ENCODE data around the gene PAPOLG.
A peak's percentile ranks its signal among the peaks of the same experiment; 100 is the strongest.

Gene PAPOLG

GRCh38 chr2:60847854-60848253, 91.8 kb downstream of the PAPOLG start:
- FAIRE-seq (peak; percentile 9), DNase-seq (ENCODE audit: extremely low spot score, insufficient read length, low read depth) (no peak)
